ENCODE results near the gene B3GNT8. TPM values are rescaled to one million over a fixed set of nuclear protein-coding genes. Genes with fewer than 3 reads are reported as not detected.

Gene B3GNT8
- total and polyA plus RNA-seq, 8 donors, result 2.5 to 41.5 (median 7.0) TPM

DNA sequence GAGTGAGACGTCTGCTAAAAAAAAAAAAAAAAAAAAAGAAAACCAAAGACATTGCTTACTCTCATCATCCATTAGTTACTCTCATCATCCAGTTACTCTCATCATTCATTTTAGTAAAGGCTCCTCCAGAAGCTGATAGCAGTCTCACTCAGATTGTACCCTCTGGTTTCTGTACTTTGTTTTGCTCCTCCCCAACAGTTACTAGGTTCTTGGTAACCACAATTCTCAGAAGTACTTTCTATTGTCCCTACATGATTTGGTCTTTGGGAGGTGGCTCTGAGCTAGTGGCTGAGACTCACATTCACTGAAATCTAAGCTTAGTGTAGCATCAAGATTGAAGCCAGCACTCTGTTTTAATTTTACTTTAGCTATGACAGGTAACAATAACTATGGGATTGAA is 30.1 kb upstream of the B3GNT8 start:
- no peaks in the 10 kb centered on the region for H3K36me3 ChIP-seq
- H3K4me1 ChIP-seq, result peaks cover 5 to 16% of the 10 kb centered on the region in 2 donors
- no peak for DNase-seq
- H3K27ac ChIP-seq, result peak overlapping the region; percentile 19 to 24
- no peaks in the 10 kb centered on the region for H3K9me3 ChIP-seq
- TF ChIP-seq, protein P1, sequence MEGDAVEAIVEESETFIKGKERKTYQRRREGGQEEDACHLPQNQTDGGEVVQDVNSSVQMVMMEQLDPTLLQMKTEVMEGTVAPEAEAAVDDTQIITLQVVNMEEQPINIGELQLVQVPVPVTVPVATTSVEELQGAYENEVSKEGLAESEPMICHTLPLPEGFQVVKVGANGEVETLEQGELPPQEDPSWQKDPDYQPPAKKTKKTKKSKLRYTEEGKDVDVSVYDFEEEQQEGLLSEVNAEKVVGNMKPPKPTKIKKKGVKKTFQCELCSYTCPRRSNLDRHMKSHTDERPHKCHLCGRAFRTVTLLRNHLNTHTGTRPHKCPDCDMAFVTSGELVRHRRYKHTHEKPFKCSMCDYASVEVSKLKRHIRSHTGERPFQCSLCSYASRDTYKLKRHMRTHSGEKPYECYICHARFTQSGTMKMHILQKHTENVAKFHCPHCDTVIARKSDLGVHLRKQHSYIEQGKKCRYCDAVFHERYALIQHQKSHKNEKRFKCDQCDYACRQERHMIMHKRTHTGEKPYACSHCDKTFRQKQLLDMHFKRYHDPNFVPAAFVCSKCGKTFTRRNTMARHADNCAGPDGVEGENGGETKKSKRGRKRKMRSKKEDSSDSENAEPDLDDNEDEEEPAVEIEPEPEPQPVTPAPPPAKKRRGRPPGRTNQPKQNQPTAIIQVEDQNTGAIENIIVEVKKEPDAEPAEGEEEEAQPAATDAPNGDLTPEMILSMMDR (IDR thresholded peaks at IDR 0.05), result no peak
- H3K4me3 ChIP-seq, result no peak overlapping the region
- intact Hi-C loops (cut with DNase I), result loop anchor here in 1 of 2 donors (10.0 kb wide), 1 partner anchor 78 kb away; no protein-coding TSS in a partner anchor
- H3K27me3 ChIP-seq, result peaks cover 0 to 39% of the 10 kb centered on the region in 2 donors
- ATAC-seq, result no peak

- Histone ChIP-seq H3K4me3 (no peak overlapping the region), H3K27me3 (peaks cover 0 to 36% of the 10 kb centered on the region in 2 donors), H3K27ac (peak overlapping the region; percentile 24 to 36), H3K36me3 (no peaks in the 10 kb centered on the region), H3K4me1 (peaks cover 5 to 16% of the 10 kb centered on the region in 2 donors), H3K9me3 (no peaks in the 10 kb centered on the region)
- DNase-seq (peak in 1 of 4 donors; percentile 53), ATAC-seq (peak; percentile 39)
- TF ChIP-seq, protein P1 (IDR thresholded peaks at IDR 0.05), result no peak
- intact Hi-C loops (cut with DNase I), result loop anchor here in 1 of 2 donors (10.0 kb wide), 1 partner anchor 78 kb away; no protein-coding TSS in a partner anchor
Measured at GRCh38 chr19:41456342-41456918, 29.3 kb upstream of the B3GNT8 start.

DNA sequence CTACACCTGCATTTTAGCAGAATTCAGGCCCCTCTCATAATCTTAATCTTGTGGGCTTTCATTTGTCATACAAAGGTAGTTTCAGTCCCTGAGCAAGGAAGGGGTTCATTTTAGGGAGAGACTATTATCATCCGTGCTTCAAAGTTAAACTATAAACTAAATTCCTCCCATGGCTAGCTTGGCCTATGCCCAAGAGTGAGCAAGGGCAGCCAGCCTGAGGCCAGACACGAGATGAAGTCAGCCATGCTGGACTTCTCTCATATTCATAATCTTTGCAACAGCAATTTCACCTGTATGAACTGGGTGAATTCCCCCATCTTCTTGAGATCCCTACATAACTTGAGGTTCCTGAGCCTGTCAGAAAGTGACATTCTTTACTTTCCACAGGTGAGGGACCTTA is 28.8 kb upstream of the B3GNT8 start:
- Histone ChIP-seq H3K4me1 (peaks cover 5 to 16% of the 10 kb centered on the region in 2 donors), H3K4me3 (no peak overlapping the region), H3K9me3 (no peaks in the 10 kb centered on the region), H3K27me3 (peaks cover 0 to 31% of the 10 kb centered on the region in 2 donors), H3K36me3 (no peaks in the 10 kb centered on the region), H3K27ac (peak overlapping the region; percentile 0 to 36)
- intact Hi-C loops (cut with DNase I), result loop anchor here in 1 of 2 donors (10.0 kb wide), 1 partner anchor 79 kb away; no protein-coding TSS in a partner anchor
- DNase-seq (no peak), ATAC-seq (no peak)
- TF ChIP-seq, protein P1 (IDR thresholded peaks at IDR 0.05), result no peak

DNA sequence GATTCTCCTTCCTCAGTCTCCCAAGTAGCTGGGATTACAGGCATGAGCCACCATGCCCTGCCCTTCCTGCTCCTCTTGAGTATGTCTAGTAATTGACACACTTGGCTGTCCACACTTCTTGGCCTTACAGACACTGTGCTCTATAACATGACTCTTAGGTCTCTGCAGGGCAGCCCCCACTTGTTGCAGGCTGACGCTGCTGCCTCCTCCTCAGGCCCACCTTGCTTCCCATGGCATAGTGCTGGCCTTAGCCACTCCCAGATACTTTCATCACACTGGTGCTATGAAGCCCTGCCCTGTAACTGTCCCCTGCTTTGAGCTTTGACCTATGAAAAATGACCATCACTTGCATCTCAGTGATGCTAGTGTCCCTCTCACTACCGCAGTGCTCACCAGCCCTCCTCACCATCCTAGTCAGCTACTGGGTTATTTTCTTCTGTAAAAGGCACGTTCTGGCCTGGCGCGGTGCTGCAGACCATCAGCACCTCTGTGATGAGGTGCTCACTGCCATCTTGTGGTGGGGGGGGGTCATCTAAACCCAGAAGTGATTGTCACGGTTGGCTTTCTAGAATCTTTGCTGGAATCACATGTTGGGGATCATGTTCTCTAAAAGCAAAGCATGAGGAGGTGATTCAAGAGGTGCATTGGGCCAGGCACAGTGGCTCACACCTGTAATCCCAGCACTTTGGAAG is 25.6 kb upstream of the B3GNT8 start:
- Histone ChIP-seq H3K4me1 (peaks cover 8 to 30% of the 10 kb centered on the region in 2 donors), H3K9me3 (no peaks in the 10 kb centered on the region), H3K27me3 (peaks cover 0 to 19% of the 10 kb centered on the region in 2 donors), H3K36me3 (no peaks in the 10 kb centered on the region), H3K4me3 (no peak overlapping the region), H3K27ac (no peak overlapping the region)
- ATAC-seq (no peak), DNase-seq (no peak)
- TF ChIP-seq, protein P1 (IDR thresholded peaks at IDR 0.05), result no peak
- intact Hi-C loops (cut with DNase I), result loop anchor here in 1 of 2 donors (10.0 kb wide), 1 partner anchor 82 kb away; no protein-coding TSS in a partner anchor

DNA sequence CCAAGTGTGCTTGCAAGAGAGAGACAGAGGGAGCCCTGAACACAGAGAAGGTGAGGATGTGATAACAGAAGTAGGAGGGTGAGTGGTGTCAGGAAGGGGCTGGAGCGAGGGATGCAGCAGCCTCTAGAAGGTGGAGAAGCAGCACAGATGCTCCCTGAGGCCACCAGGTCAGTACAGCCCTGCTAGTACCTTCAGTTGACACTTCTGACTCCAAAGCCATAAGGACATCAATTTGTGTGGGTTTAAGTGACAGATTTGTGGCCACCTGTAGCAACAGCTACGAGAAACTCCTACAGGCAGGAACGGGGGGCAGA is 22.6 kb upstream of the B3GNT8 start:
- no peak overlapping the region for H3K4me3 ChIP-seq
- H3K36me3 ChIP-seq, result no peaks in the 10 kb centered on the region
- H3K27me3 ChIP-seq, result peaks cover 0 to 7% of the 10 kb centered on the region in 2 donors
- no peaks in the 10 kb centered on the region for H3K9me3 ChIP-seq
- no peak for ATAC-seq
- intact Hi-C loops (cut with DNase I), result loop anchor here (10.0 kb wide), 2 partner anchors 85 to 115 kb away; no protein-coding TSS in a partner anchor
- TF ChIP-seq, protein P1 (IDR thresholded peaks at IDR 0.05), result no peak
- no peak overlapping the region for H3K27ac ChIP-seq
- DNase-seq, result no peak
- peaks cover 3 to 14% of the 10 kb centered on the region in 2 donors for H3K4me1 ChIP-seq

Data from left lung (tissue), 10 donors.